K562 (cell line): ENCODE measurements around the gene TEX38. TPM values are rescaled to one million over a fixed set of nuclear protein-coding genes. Genes with fewer than 3 reads are reported as not detected.
A peak's percentile ranks its signal among the peaks of the same experiment; 100 is the strongest.

ENCODE experiments used
- ATAC-seq: fragments of 200-7000 bp; cut with Tn5 transposase; 3 replicates; pipeline ENCODE4 v1.9.1; 2020; ENCODE audit warnings: moderate library complexity
- BruUV-seq: library from RNA; stranded (reverse); fragments of 400-500 nt; replicated peaks from 2 replicates; lab custom pipeline; 2021; lab: Mats Ljungman, UMichigan
- CTCF ChIA-PET: fragments of 300-600 bp; formaldehyde crosslinking; extraction: SDS; loops from one replicate; lab custom pipeline; 2021; ENCODE audit warnings: low intra/inter-chr PET ratio; lab: Yijun Ruan, JAX
- POLR2A ChIA-PET: fragments of 300-600, 350-650 bp; sonication (Branson Sonifier 250); formaldehyde crosslinking; extraction: SDS; loops from one replicate; lab custom pipeline; 2021; ENCODE audit warnings: antibody characterized with exemption, inconsistent platforms; lab: Yijun Ruan, JAX
- DNase-seq, 4 experiments: peaks; one replicate each; pipeline versions ENCODE4 v3.0.0 to v3.0.0-alpha.2; 2011 to 2018; ENCODE audit warnings: low spot score in 3 of 4, mixed read lengths in 3 of 4; ENCODE audit errors: extremely low read depth in 1 of 4
- FAIRE-seq: peaks from 2 replicates; lab custom pipeline; 2011; peaks lifted over from hg19 to GRCh38; lab: Jason Lieb, UNC
- H2AFZ ChIP-seq: 2 replicates; pipeline ENCODE4 v1.6.0; 2011; ENCODE audit warnings: low read depth, low read length, control low read depth, inconsistent platforms
- H3K27ac ChIP-seq: fragments of 200-600 bp; 3 replicates; pipeline ENCODE4 v1.8.0; 2011; ENCODE audit warnings: low read depth, mild to moderate bottlenecking, control low read depth, inconsistent platforms, low read length, moderate library complexity, mixed read lengths; ENCODE audit errors: extremely low read depth
- H3K27me3 ChIP-seq, 2 experiments: fragments of 300-600 bp in 1 of 2; 2 replicates in 1 of 2; 3 replicates in 1 of 2; pipeline versions ENCODE4 v1.6.0 to v1.8.0; 2011; ENCODE audit warnings: inconsistent platforms in 2 of 2, low read length in 2 of 2, mild to moderate bottlenecking in 1 of 2, mixed read lengths in 1 of 2, moderate library complexity in 1 of 2; ENCODE audit not compliant: control insufficient read depth in 2 of 2, insufficient read depth in 2 of 2
- H3K36me3 ChIP-seq: fragments of 300-600 bp; 3 replicates; pipeline ENCODE4 v1.8.0; 2011; ENCODE audit warnings: mild to moderate bottlenecking, low read length, inconsistent platforms; ENCODE audit not compliant: control insufficient read depth, insufficient read depth
- H3K4me1 ChIP-seq, 2 experiments: fragments of 200-600 bp in 1 of 2; replicated peaks in 1 of 2; 2 replicates in 1 of 2; 3 replicates in 1 of 2; pipeline versions ENCODE4 v1.5.1 to v1.8.0; 2011; ENCODE audit warnings: inconsistent platforms in 2 of 2, low read length in 2 of 2, mild to moderate bottlenecking in 1 of 2, mixed read lengths in 1 of 2, moderate library complexity in 1 of 2; ENCODE audit not compliant: control insufficient read depth in 2 of 2, insufficient read depth in 2 of 2
- H3K4me2 ChIP-seq: 2 replicates; pipeline ENCODE4 v1.6.1; 2011; ENCODE audit warnings: low read length, control low read depth, inconsistent platforms, mixed read lengths; ENCODE audit not compliant: insufficient read depth
- H3K4me3 ChIP-seq: fragments of 200-600 bp; sonication (generic), shearing (Covaris generic); 2 replicates; pipeline ENCODE4 v1.5.1; 2016; ENCODE audit warnings: control low read depth, inconsistent platforms
- H3K79me2 ChIP-seq: fragments of 200-600 bp; 3 replicates; pipeline ENCODE4 v1.8.0; 2011; ENCODE audit warnings: low read length, inconsistent platforms; ENCODE audit not compliant: control insufficient read depth, insufficient read depth
- H3K9ac ChIP-seq, 2 experiments: 2 replicates each; pipeline versions ENCODE4 v1.6.0 to v1.6.1; 2011; ENCODE audit warnings: low read depth in 2 of 2, low read length in 2 of 2, control low read depth in 1 of 2, inconsistent platforms in 1 of 2, mild to moderate bottlenecking in 1 of 2, mixed read lengths in 1 of 2; ENCODE audit not compliant: insufficient read depth in 1 of 2
- H3K9me1 ChIP-seq: one replicate; pipeline ENCODE4 v1.6.0; 2011; ENCODE audit warnings: inconsistent platforms, mild to moderate bottlenecking, low read length, moderate library complexity; ENCODE audit not compliant: control insufficient read depth, insufficient read depth
- H3K9me3 ChIP-seq: replicated peaks from 2 replicates; pipeline ENCODE4 v1.5.1; 2011; ENCODE audit warnings: low read depth, low read length, inconsistent platforms; ENCODE audit not compliant: control insufficient read depth, insufficient read depth
- H4K20me1 ChIP-seq: replicated peaks from 2 replicates; pipeline ENCODE4 v1.6.1; 2011; ENCODE audit warnings: low read length, inconsistent platforms, mixed read lengths; ENCODE audit not compliant: control insufficient read depth, insufficient read depth
- ARID2 ChIP-seq: fragments of 450-650 bp; IDR thresholded peaks from 2 replicates; pipeline ENCODE4 v1.6.1; 2017; ENCODE audit warnings: antibody characterized with exemption, mild to moderate bottlenecking
- CREBBP ChIP-seq: IDR thresholded peaks from one replicate; pipeline ENCODE4 v1.6.1; 2012; ENCODE audit warnings: low read depth, mild to moderate bottlenecking, control low read depth, inconsistent platforms, low read length
- HDAC6 ChIP-seq: IDR thresholded peaks from 2 replicates; pipeline ENCODE4 v1.6.1; 2012; ENCODE audit warnings: low read depth, mild to moderate bottlenecking, control low read depth, inconsistent platforms, low read length, moderate library complexity
- KAT7 ChIP-seq: sonication (generic); formaldehyde crosslinking; IDR thresholded peaks from 2 replicates; pipeline ENCODE4 v1.8.0; 2022; ENCODE audit warnings: missing genetic modification reagents, mild to moderate bottlenecking, borderline replicate concordance
- NR4A1 ChIP-seq, 2 experiments: fragments of 250-450 bp in 1 of 2; fragments of 450-650 bp in 1 of 2; sonication (Bioruptor Pico) in 1 of 2; IDR thresholded peaks; 2 replicates each; pipeline versions ENCODE4 v1.4.0 to v1.6.1; 2016 to 2020; ENCODE audit warnings: mild to moderate bottlenecking in 2 of 2, missing compliant biosample characterization in 1 of 2, missing genetic modification characterization in 1 of 2, moderate library complexity in 1 of 2
- RBM14 ChIP-seq: fragments of 200-400 bp; formaldehyde crosslinking; IDR thresholded peaks from 2 replicates; pipeline ENCODE4 v1.6.1; 2018; ENCODE audit warnings: low read depth, mild to moderate bottlenecking, low read length, moderate library complexity, borderline replicate concordance; ENCODE audit not compliant: insufficient read depth
- ZNF274 ChIP-seq: IDR thresholded peaks from 2 replicates; pipeline ENCODE4 v1.6.1; 2011; ENCODE audit warnings: low read depth, mild to moderate bottlenecking, low read length, moderate library complexity, borderline replicate concordance
- ZNF431 ChIP-seq: sonication (generic); formaldehyde crosslinking; IDR thresholded peaks from 2 replicates; pipeline ENCODE4 v1.8.0; 2022; ENCODE audit warnings: mild to moderate bottlenecking, missing genetic modification reagents
- WGBS: fragments of 100-300 bp; shearing (Covaris generic); methylation state at CpG from one replicate; pipeline ENCODE4 v1.1.6; 2016; ENCODE audit warnings: low coverage, mixed read lengths; ENCODE audit not compliant: insufficient coverage; ENCODE audit errors: missing lambda C conversion rate; 5-methylcytosine and 5-hydroxymethylcytosine counted together
- in situ Hi-C: fragments of 300-500 bp; cut with MboI; formaldehyde crosslinking; loops from 4 replicates; pipeline ENCODE4 v1.15.0; 2018; ENCODE audit warnings: inconsistent platforms, mixed read lengths
- intact Hi-C: fragments of 100-400 bp; cut with micrococcal nuclease; formaldehyde crosslinking; loops from 2 replicates; pipeline ENCODE4 v1.14.2; 2022
- polyA plus RNA-seq, 8 experiments: library from polyadenylated mRNA; depleted of rRNA in 4 of 8; stranded (reverse) in 5 of 8; unstranded in 3 of 8; fragments of >200 nt; fragmentation: Nextera tagmentation in 2 of 8; fragmentation: Illumina TruSeq in 1 of 8; extraction: Ambion mirVana in 2 of 8; extraction: Trizol in 1 of 8; gene quantifications; 2 replicates each; pipeline versions ENCODE4 v1.2.1 to v1.2.3, GENCODE V29; 2011 to 2014; ENCODE audit warnings: inconsistent platforms in 1 of 8, missing spikeins in 1 of 8
- total RNA-seq, 7 experiments: library from RNA; depleted of rRNA in 6 of 7; stranded (reverse); fragments of >200 nt in 6 of 7; fragmentation: Illumina TruSeq in 2 of 7; extraction: Trizol in 2 of 7; gene quantifications; 2 replicates each; pipeline versions ENCODE4 v1.2.1 to v1.2.3, GENCODE V29; 2011 to 2021; ENCODE audit warnings: low replicate concordance in 1 of 7
- TF ChIP-seq, protein P1 (sequence below), 2 experiments: IDR thresholded peaks; 2 replicates each; pipeline ENCODE4 v1.6.1; 2011; ENCODE audit warnings: borderline replicate concordance in 1 of 2, control low read depth in 1 of 2, low read depth in 1 of 2, low read length in 1 of 2, mild to moderate bottlenecking in 1 of 2, mixed read lengths in 1 of 2, moderate library complexity in 1 of 2; ENCODE audit not compliant: insufficient read depth in 1 of 2, insufficient read length in 1 of 2, poor library complexity in 1 of 2, severe bottlenecking in 1 of 2; ENCODE audit errors: extremely low read depth in 1 of 2
- TF ChIP-seq, protein P2 (sequence below), 3 experiments: fragments of 200-800 bp in 1 of 3; fragments of 250-450 bp in 1 of 3; fragments of 450-650 bp in 1 of 3; sonication (Bioruptor Pico) in 1 of 3; sonication (Bioruptor generic) in 1 of 3; formaldehyde crosslinking in 1 of 3; IDR thresholded peaks; 2 replicates each; pipeline versions ENCODE4 v1.6.1 to v1.8.0; 2016 to 2022; ENCODE audit warnings: mild to moderate bottlenecking in 2 of 3, missing genetic modification characterization in 2 of 3, missing compliant biosample characterization in 1 of 3, moderate library complexity in 1 of 3
- TF ChIP-seq, protein P3 (sequence below): sonication (generic); formaldehyde crosslinking; IDR thresholded peaks from 2 replicates; pipeline ENCODE4 v1.8.0; 2022; ENCODE audit warnings: mild to moderate bottlenecking, low read depth, missing genetic modification reagents

The TEX38 gene
- total and polyA plus RNA-seq, 9 of the 15 experiments (the other 6 are each of a cell fraction or from before 2014, with no cell fraction given) = not detected

DNA sequence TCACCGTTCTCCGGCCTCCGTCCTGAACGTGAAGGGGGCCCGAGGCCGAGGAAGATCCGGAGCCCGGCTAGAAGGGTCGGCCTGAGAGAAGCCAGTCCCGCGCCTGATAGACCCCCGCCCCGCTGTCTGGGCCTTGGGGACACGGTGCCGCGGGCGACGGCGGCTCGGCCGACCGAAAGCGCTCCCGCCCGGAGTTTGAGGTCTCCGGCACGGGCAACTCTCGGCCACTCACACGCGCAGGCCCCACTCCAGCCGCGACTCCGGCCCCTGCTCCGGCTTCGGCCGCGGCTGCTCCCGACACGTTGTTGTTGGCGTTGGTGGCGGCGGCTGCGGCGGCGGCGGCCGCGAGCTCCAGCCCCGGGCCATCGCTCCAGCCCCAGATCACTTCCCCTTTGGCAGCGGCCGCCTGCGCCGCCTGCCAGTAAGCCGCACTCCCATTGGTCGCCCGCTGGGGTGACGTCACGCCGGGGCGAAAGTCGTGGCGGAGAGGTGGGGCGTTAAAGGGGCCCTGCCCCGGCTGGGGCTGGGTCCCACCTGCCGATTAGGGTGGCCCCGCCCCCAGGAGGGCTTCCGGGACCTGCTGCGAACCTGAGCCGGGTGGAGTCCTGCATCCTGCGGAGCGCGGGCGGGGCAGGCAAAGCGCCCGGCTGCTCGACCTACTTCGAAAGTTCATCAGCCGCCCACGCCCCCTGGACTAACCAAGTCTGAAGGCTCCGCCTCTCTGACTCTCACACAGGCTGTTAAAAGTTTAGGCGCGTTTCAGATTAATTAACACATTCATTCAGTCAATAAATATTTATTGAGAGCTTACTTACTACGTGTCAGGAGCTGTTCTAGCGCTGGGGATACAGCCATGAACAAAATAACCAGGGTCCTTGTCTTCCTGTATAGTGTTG, 47.3 kb downstream of the TEX38 start, which contains the start of gene EFCAB14:
Gene EFCAB14, minus strand, starts transcription at position 388 of the 896 bp plus-strand sequence. CDS start 1,027 bp downstream, outside the sequence.
- H3K79me2 ChIP-seq = peaks cover 28% of the 10 kb centered on the region
- H3K4me3 ChIP-seq = peak within 1 kb of the TSS; percentile 95
- FAIRE-seq (peak; percentile 96), ATAC-seq (peak; percentile 98), DNase-seq (peak; percentile 99 to 100 (median 100))
- peak within 1 kb of the TSS; percentile 87 for H2AFZ ChIP-seq
- BruUV-seq = no TSS peak
- peak within 1 kb of the TSS; percentile 92 for H3K4me2 ChIP-seq
- no peaks in the 10 kb centered on the region for H3K9me1 ChIP-seq
- ChIA-PET CTCF (no interaction called here), POLR2A (interaction anchor here (0.6 to 2.6 kb wide), 11 partner anchors 9 to 220 kb away, joined by 3 to 20 read pairs (median 5); no protein-coding TSS in a partner anchor)
- peaks cover 38% of the 10 kb centered on the region for H3K36me3 ChIP-seq
- peaks cover 6% of the 10 kb centered on the region; the same call in 1 of the 2 replicates for H4K20me1 ChIP-seq
- intact Hi-C loops = loop anchor here (2.0 kb wide), 1 partner anchor 276 kb away; no protein-coding TSS in a partner anchor
- H3K4me1 ChIP-seq = peaks cover 29 to 38% of the 10 kb centered on the region in 2 experiments
- no peaks in the 10 kb centered on the region for H3K9me3 ChIP-seq
- in situ Hi-C loops = no loop called here
- peak within 1 kb of the TSS; percentile 89 for H3K27ac ChIP-seq
- peak within 1 kb of the TSS; percentile 92 to 96 for H3K9ac ChIP-seq
- no peaks in the 10 kb centered on the region for H3K27me3 ChIP-seq
- under 1% methylated on average over 79 of the region's 85 CpGs for WGBS
- TF ChIP-seq HDAC6 (no peak), CREBBP (no peak), ZNF274 (no peak), NR4A1 (CRISPR knock-in tag; IDR thresholded peaks at IDR 0.05) (no peak; the same call in 1 of the 2 replicates), NR4A1 (tag; IDR thresholded peaks at IDR 0.05) (peak; percentile 54; the same call in 1 of the 2 replicates), ARID2 (no peak), RBM14 (0 out of 2 replicates have a peak, but pooled peaks have one; percentile 51), KAT7 (no peak), ZNF431 (CRISPR knock-in tag) (peak; percentile 75)
- TF ChIP-seq, protein P1, sequence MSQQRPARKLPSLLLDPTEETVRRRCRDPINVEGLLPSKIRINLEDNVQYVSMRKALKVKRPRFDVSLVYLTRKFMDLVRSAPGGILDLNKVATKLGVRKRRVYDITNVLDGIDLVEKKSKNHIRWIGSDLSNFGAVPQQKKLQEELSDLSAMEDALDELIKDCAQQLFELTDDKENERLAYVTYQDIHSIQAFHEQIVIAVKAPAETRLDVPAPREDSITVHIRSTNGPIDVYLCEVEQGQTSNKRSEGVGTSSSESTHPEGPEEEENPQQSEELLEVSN (IDR thresholded peaks at IDR 0.05; ENCODE audit: borderline replicate concordance in 1 of 2, extremely low read depth in 1 of 2, insufficient read depth in 1 of 2, insufficient read length in 1 of 2, low read depth in 1 of 2, low read length in 1 of 2, poor library complexity in 1 of 2, severe bottlenecking in 1 of 2) = peak in 1 of 2 experiments; percentile 89
- TF ChIP-seq, protein P2, sequence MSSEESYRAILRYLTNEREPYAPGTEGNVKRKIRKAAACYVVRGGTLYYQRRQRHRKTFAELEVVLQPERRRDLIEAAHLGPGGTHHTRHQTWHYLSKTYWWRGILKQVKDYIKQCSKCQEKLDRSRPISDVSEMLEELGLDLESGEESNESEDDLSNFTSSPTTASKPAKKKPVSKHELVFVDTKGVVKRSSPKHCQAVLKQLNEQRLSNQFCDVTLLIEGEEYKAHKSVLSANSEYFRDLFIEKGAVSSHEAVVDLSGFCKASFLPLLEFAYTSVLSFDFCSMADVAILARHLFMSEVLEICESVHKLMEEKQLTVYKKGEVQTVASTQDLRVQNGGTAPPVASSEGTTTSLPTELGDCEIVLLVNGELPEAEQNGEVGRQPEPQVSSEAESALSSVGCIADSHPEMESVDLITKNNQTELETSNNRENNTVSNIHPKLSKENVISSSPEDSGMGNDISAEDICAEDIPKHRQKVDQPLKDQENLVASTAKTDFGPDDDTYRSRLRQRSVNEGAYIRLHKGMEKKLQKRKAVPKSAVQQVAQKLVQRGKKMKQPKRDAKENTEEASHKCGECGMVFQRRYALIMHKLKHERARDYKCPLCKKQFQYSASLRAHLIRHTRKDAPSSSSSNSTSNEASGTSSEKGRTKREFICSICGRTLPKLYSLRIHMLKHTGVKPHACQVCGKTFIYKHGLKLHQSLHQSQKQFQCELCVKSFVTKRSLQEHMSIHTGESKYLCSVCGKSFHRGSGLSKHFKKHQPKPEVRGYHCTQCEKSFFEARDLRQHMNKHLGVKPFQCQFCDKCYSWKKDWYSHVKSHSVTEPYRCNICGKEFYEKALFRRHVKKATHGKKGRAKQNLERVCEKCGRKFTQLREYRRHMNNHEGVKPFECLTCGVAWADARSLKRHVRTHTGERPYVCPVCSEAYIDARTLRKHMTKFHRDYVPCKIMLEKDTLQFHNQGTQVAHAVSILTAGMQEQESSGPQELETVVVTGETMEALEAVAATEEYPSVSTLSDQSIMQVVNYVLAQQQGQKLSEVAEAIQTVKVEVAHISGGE (CRISPR knock-in tag; IDR thresholded peaks at IDR 0.05) = peak in 2 of 3 experiments; percentile 83 to 96; a peak in 4 of 6 replicates
- TF ChIP-seq, protein P3, sequence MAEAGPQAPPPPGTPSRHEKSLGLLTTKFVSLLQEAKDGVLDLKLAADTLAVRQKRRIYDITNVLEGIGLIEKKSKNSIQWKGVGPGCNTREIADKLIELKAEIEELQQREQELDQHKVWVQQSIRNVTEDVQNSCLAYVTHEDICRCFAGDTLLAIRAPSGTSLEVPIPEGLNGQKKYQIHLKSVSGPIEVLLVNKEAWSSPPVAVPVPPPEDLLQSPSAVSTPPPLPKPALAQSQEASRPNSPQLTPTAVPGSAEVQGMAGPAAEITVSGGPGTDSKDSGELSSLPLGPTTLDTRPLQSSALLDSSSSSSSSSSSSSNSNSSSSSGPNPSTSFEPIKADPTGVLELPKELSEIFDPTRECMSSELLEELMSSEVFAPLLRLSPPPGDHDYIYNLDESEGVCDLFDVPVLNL = no peak
